ENCODE measurements around the gene HS3ST5. TPM values are rescaled to one million over a fixed set of nuclear protein-coding genes. Genes with fewer than 3 reads are reported as not detected.
"Not testable (repeated sequence)": the region's sequence is repeated elsewhere in the genome, so short reads cannot be mapped to it uniquely, and the experiment has no call there.

Gene HS3ST5
- total and polyA plus RNA-seq, 2 experiments from 2014 or later = not detected

- TF ChIP-seq EZH2phosphoT487 (IDR thresholded peaks at IDR 0.05; ENCODE audit: insufficient read depth, low read depth) (no peak), EZH2 (IDR thresholded peaks at IDR 0.05; ENCODE audit: insufficient read depth, poor library complexity, severe bottlenecking) (no peak)
- Histone ChIP-seq H3F3A (ENCODE audit: insufficient read depth) (no peaks in the 10 kb centered on the region), H3K9me2 (ENCODE audit: insufficient read depth) (no peaks in the 10 kb centered on the region), H2AFZ (no peak overlapping the region), H3K4me2 (ENCODE audit: unreplicated experiment) (no peak overlapping the region), H3K36me3 (ENCODE audit: low read depth) (no peaks in the 10 kb centered on the region), H3K9ac (no peak overlapping the region), H3K79me2 (ENCODE audit: insufficient read depth) (no peaks in the 10 kb centered on the region), H3K27me3 (replicated peaks; ENCODE audit: insufficient read depth) (no peaks in the 10 kb centered on the region), H3K9me3 (ENCODE audit: low read depth) (no peaks in the 10 kb centered on the region), H3K27ac (no peak overlapping the region), H3K4me3 (no peak overlapping the region), H4K20me1 (ENCODE audit: insufficient read depth) (no peaks in the 10 kb centered on the region), H3K4me1 (ENCODE audit: insufficient read depth) (no peaks in the 10 kb centered on the region; the same call in 1 of the 2 replicates)
- in situ Hi-C loops (cut with MboI) = no loop called here
- DNase-seq = no peak
- WGBS, 2 experiments (ENCODE audit: low coverage in 1 of 2, low lambda C conversion rate in 2 of 2, missing lambda C conversion rate in 2 of 2) = 19 to 21% methylated on average over 3 of the region's 3 CpGs
Observed at GRCh38 chr6:114032721-114033120, 310.1 kb downstream of the HS3ST5 start.

- Histone ChIP-seq H3K9me2 (ENCODE audit: insufficient read depth) (no peaks in the 10 kb centered on the region), H2AFZ (no peak overlapping the region), H3K9me3 (ENCODE audit: low read depth) (no peaks in the 10 kb centered on the region), H3F3A (ENCODE audit: insufficient read depth) (no peaks in the 10 kb centered on the region), H3K4me2 (ENCODE audit: unreplicated experiment) (no peak overlapping the region), H3K4me1 (ENCODE audit: insufficient read depth) (no peaks in the 10 kb centered on the region; the same call in 1 of the 2 replicates), H4K20me1 (ENCODE audit: insufficient read depth) (no peaks in the 10 kb centered on the region), H3K27ac (no peak overlapping the region), H3K79me2 (ENCODE audit: insufficient read depth) (no peaks in the 10 kb centered on the region), H3K4me3 (no peak overlapping the region), H3K27me3 (replicated peaks; ENCODE audit: insufficient read depth) (no peaks in the 10 kb centered on the region), H3K36me3 (ENCODE audit: low read depth) (no peaks in the 10 kb centered on the region), H3K9ac (no peak overlapping the region)
- in situ Hi-C loops (cut with MboI) = no loop called here
- TF ChIP-seq EZH2 (IDR thresholded peaks at IDR 0.05; ENCODE audit: insufficient read depth, poor library complexity, severe bottlenecking) (no peak), EZH2phosphoT487 (IDR thresholded peaks at IDR 0.05; ENCODE audit: insufficient read depth, low read depth) (no peak)
- WGBS, 2 experiments (ENCODE audit: low coverage in 1 of 2, low lambda C conversion rate in 2 of 2, missing lambda C conversion rate in 2 of 2) = 80 to 84% methylated on average over 6 of the region's 6 CpGs
- no peak for DNase-seq
Observed at GRCh38 chr6:114030767-114031166, 312.1 kb downstream of the HS3ST5 start.

- WGBS, 2 experiments (ENCODE audit: low coverage in 1 of 2, low lambda C conversion rate in 2 of 2, missing lambda C conversion rate in 2 of 2) = 74 to 75% methylated on average over 6 of the region's 6 CpGs
- H3K79me2 ChIP-seq (ENCODE audit: insufficient read depth) = no peaks in the 10 kb centered on the region
- no peak overlapping the region for H3K9ac ChIP-seq
- no peaks in the 10 kb centered on the region for H3K27me3 ChIP-seq (replicated peaks; ENCODE audit: insufficient read depth)
- H3K36me3 ChIP-seq (ENCODE audit: low read depth) = no peaks in the 10 kb centered on the region
- no peak overlapping the region for H2AFZ ChIP-seq
- H3K4me3 ChIP-seq = no peak overlapping the region
- DNase-seq = no peak
- no peaks in the 10 kb centered on the region for H3K4me1 ChIP-seq (ENCODE audit: insufficient read depth)
- H3K9me2 ChIP-seq (ENCODE audit: insufficient read depth) = no peaks in the 10 kb centered on the region
- no peak overlapping the region for H3K27ac ChIP-seq
- in situ Hi-C loops (cut with MboI) = no loop called here
- H3K4me2 ChIP-seq (ENCODE audit: unreplicated experiment) = no peak overlapping the region
- H3F3A ChIP-seq (ENCODE audit: insufficient read depth) = no peaks in the 10 kb centered on the region
- H3K9me3 ChIP-seq (ENCODE audit: low read depth) = no peaks in the 10 kb centered on the region
- no peaks in the 10 kb centered on the region for H4K20me1 ChIP-seq (ENCODE audit: insufficient read depth)
- TF ChIP-seq EZH2phosphoT487 (IDR thresholded peaks at IDR 0.05; ENCODE audit: insufficient read depth, low read depth) (no peak), EZH2 (IDR thresholded peaks at IDR 0.05; ENCODE audit: insufficient read depth, poor library complexity, severe bottlenecking) (no peak)
Observed at GRCh38 chr6:114024746-114025145, 318.1 kb downstream of the HS3ST5 start.

- H3K9me3 ChIP-seq (ENCODE audit: low read depth) = no peaks in the 10 kb centered on the region
- no peaks in the 10 kb centered on the region for H3F3A ChIP-seq (ENCODE audit: insufficient read depth)
- H3K9me2 ChIP-seq (ENCODE audit: insufficient read depth) = no peaks in the 10 kb centered on the region
- no peaks in the 10 kb centered on the region for H3K36me3 ChIP-seq (ENCODE audit: low read depth)
- in situ Hi-C loops (cut with MboI) = no loop called here
- no peak overlapping the region for H3K9ac ChIP-seq
- no peaks in the 10 kb centered on the region for H3K79me2 ChIP-seq (ENCODE audit: insufficient read depth)
- 82 to 84% methylated on average over 14 to 15 of the region's 15 CpGs for WGBS, 2 experiments (ENCODE audit: low coverage in 1 of 2, low lambda C conversion rate in 2 of 2, missing lambda C conversion rate in 2 of 2)
- no peak for DNase-seq
- no peaks in the 10 kb centered on the region for H4K20me1 ChIP-seq (ENCODE audit: insufficient read depth)
- TF ChIP-seq EZH2phosphoT487 (IDR thresholded peaks at IDR 0.05; ENCODE audit: insufficient read depth, low read depth) = no peak
- no peak for TF ChIP-seq EZH2 (IDR thresholded peaks at IDR 0.05; ENCODE audit: insufficient read depth, poor library complexity, severe bottlenecking)
- no peak overlapping the region for H2AFZ ChIP-seq
- 0 out of 2 replicates have a peak, but pooled peaks cover 4% of the 10 kb centered on the region for H3K4me1 ChIP-seq (ENCODE audit: insufficient read depth)
- H3K4me2 ChIP-seq (ENCODE audit: unreplicated experiment) = no peak overlapping the region
- H3K4me3 ChIP-seq = no peak overlapping the region
- H3K27ac ChIP-seq = no peak overlapping the region
- no peaks in the 10 kb centered on the region for H3K27me3 ChIP-seq (replicated peaks; ENCODE audit: insufficient read depth)
Observed at GRCh38 chr6:114020196-114020595, 322.6 kb downstream of the HS3ST5 start.

- not testable (repeated sequence) for H3K4me1 ChIP-seq (ENCODE audit: insufficient read depth)
Observed at GRCh38 chr6:114017146-114017545, 325.7 kb downstream of the HS3ST5 start.

GRCh38 chr6:114014106-114014505, 328.7 kb downstream of the HS3ST5 start:
- H3K9me3 ChIP-seq (ENCODE audit: low read depth); H3K27me3 ChIP-seq (replicated peaks; ENCODE audit: insufficient read depth); H4K20me1 ChIP-seq (ENCODE audit: insufficient read depth); H3K36me3 ChIP-seq (ENCODE audit: low read depth); H3K27ac ChIP-seq; H3K4me3 ChIP-seq; H3K9ac ChIP-seq; H3K9me2 ChIP-seq (ENCODE audit: insufficient read depth); H3K4me2 ChIP-seq (ENCODE audit: unreplicated experiment); in situ Hi-C loops (cut with MboI); H3F3A ChIP-seq (ENCODE audit: insufficient read depth); H3K79me2 ChIP-seq (ENCODE audit: insufficient read depth); H3K4me1 ChIP-seq (ENCODE audit: insufficient read depth): not testable (repeated sequence)
- WGBS, 2 experiments (ENCODE audit: low coverage in 1 of 2, low lambda C conversion rate in 2 of 2, missing lambda C conversion rate in 2 of 2) = 31 to 33% methylated on average over 2 of the region's 2 CpGs
- H2AFZ ChIP-seq = peak overlapping the region; percentile 46; the same call in 1 of the 2 replicates
- peak; percentile 45 for DNase-seq

More at GRCh38 chr6:114017146-114017545, 325.7 kb downstream of the HS3ST5 start:
- in situ Hi-C loops (cut with MboI); H2AFZ ChIP-seq; H3K9ac ChIP-seq; H3K4me3 ChIP-seq; H3F3A ChIP-seq (ENCODE audit: insufficient read depth); H3K9me3 ChIP-seq (ENCODE audit: low read depth); H4K20me1 ChIP-seq (ENCODE audit: insufficient read depth); H3K9me2 ChIP-seq (ENCODE audit: insufficient read depth); DNase-seq; H3K27me3 ChIP-seq (replicated peaks; ENCODE audit: insufficient read depth); H3K36me3 ChIP-seq (ENCODE audit: low read depth); H3K27ac ChIP-seq; H3K79me2 ChIP-seq (ENCODE audit: insufficient read depth); H3K4me2 ChIP-seq (ENCODE audit: unreplicated experiment): not testable (repeated sequence)
- WGBS, 2 experiments (ENCODE audit: low coverage in 1 of 2, low lambda C conversion rate in 2 of 2, missing lambda C conversion rate in 2 of 2) = 89 to 92% methylated on average over 6 of the region's 6 CpGs

- H2AFZ ChIP-seq; H3K4me2 ChIP-seq (ENCODE audit: unreplicated experiment); H3K27ac ChIP-seq; H3F3A ChIP-seq (ENCODE audit: insufficient read depth); H3K4me1 ChIP-seq (ENCODE audit: insufficient read depth); H3K9me2 ChIP-seq (ENCODE audit: insufficient read depth); H3K36me3 ChIP-seq (ENCODE audit: low read depth); H3K27me3 ChIP-seq (replicated peaks; ENCODE audit: insufficient read depth); H3K4me3 ChIP-seq; H3K9ac ChIP-seq; DNase-seq; in situ Hi-C loops (cut with MboI); H4K20me1 ChIP-seq (ENCODE audit: insufficient read depth); H3K79me2 ChIP-seq (ENCODE audit: insufficient read depth); H3K9me3 ChIP-seq (ENCODE audit: low read depth): not testable (repeated sequence)
- WGBS, 2 experiments (ENCODE audit: low coverage in 1 of 2, low lambda C conversion rate in 2 of 2, missing lambda C conversion rate in 2 of 2) = 73 to 76% methylated on average over 7 of the region's 7 CpGs
Observed at GRCh38 chr6:114011486-114011885, 331.3 kb downstream of the HS3ST5 start.

Data from GM23248 (cell line).